ENCODE measurements around the gene GNA12. TPM values are rescaled to one million over a fixed set of nuclear protein-coding genes. Genes with fewer than 3 reads are reported as not detected.

The GNA12 gene
- total RNA-seq, 1 donor from 2014 or later = 67.2 TPM

DNA sequence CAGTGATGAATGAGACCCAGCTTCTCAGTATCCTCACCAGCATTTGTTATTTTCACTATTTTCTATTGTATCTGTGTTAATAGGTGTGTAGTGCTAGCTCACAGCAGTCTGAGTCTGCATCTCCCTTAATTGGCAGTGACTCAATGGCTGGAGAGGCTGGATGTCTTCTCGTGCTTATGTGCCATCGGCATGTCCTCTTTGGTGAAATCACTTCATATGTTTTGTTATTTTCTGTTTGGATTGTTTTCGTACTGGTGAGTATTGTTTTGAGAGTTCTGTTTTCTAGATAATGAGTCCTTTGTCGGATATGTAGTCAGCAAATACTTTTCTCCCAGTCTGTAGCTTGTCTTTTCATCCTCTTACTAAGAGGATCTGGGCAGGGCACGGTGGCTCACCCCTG, 90.0 kb downstream of the GNA12 start:
- Mint-ChIP-seq H3K4me3 (ENCODE audit: unreplicated experiment) (no peak overlapping the region), H3K9me3 (ENCODE audit: unreplicated experiment) (peaks cover 5% of the 10 kb centered on the region), H3K36me3 (ENCODE audit: low read depth, unreplicated experiment) (peaks cover 14% of the 10 kb centered on the region), H3K27me3 (ENCODE audit: low read depth, unreplicated experiment) (no peaks in the 10 kb centered on the region), H3K27ac (ENCODE audit: unreplicated experiment) (no peak overlapping the region), H3K4me1 (ENCODE audit: low read depth, unreplicated experiment) (peaks cover 36% of the 10 kb centered on the region)
- peaks cover 19% of the 10 kb centered on the region for H3K4me1 ChIP-seq (ENCODE audit: insufficient read depth, low read length)
- no peak overlapping the region for H3K4me2 ChIP-seq (ENCODE audit: low read length)
- H3K27me3 ChIP-seq (ENCODE audit: insufficient read depth, low read length) = no peaks in the 10 kb centered on the region
- TF ChIP-seq, protein P1, sequence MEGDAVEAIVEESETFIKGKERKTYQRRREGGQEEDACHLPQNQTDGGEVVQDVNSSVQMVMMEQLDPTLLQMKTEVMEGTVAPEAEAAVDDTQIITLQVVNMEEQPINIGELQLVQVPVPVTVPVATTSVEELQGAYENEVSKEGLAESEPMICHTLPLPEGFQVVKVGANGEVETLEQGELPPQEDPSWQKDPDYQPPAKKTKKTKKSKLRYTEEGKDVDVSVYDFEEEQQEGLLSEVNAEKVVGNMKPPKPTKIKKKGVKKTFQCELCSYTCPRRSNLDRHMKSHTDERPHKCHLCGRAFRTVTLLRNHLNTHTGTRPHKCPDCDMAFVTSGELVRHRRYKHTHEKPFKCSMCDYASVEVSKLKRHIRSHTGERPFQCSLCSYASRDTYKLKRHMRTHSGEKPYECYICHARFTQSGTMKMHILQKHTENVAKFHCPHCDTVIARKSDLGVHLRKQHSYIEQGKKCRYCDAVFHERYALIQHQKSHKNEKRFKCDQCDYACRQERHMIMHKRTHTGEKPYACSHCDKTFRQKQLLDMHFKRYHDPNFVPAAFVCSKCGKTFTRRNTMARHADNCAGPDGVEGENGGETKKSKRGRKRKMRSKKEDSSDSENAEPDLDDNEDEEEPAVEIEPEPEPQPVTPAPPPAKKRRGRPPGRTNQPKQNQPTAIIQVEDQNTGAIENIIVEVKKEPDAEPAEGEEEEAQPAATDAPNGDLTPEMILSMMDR (IDR thresholded peaks at IDR 0.05; ENCODE audit: insufficient read depth, low read depth, low read length) = no peak
- no peak for TF ChIP-seq EZH2 (IDR thresholded peaks at IDR 0.05; ENCODE audit: insufficient read depth, low read length)
- FAIRE-seq (no peak), DNase-seq (ENCODE audit: low read depth) (peak; percentile 39)
- peaks cover 14% of the 10 kb centered on the region for H4K20me1 ChIP-seq (ENCODE audit: insufficient read depth, low read length)
- H3K4me3 ChIP-seq (ENCODE audit: insufficient read depth, low read depth, low read length) = no peak overlapping the region
- no peaks in the 10 kb centered on the region for H3K36me3 ChIP-seq (ENCODE audit: insufficient read depth, low read length)
- H3K27ac ChIP-seq (ENCODE audit: low read depth, low read length) = no peak overlapping the region
- peak overlapping the region; percentile 0 for H3K9ac ChIP-seq (ENCODE audit: low read length)
- no peak overlapping the region for H2AFZ ChIP-seq (ENCODE audit: low read depth, low read length)
- peaks cover 38% of the 10 kb centered on the region for H3K79me2 ChIP-seq (ENCODE audit: insufficient read depth, low read length)
- H3K9me3 ChIP-seq (ENCODE audit: insufficient read depth, low read depth, low read length) = no peaks in the 10 kb centered on the region

- H3K9me3 Mint-ChIP-seq (ENCODE audit: unreplicated experiment) = peaks cover 3% of the 10 kb centered on the region
- no peak overlapping the region for H3K4me2 ChIP-seq (ENCODE audit: low read length)
- no peaks in the 10 kb centered on the region for H3K9me3 ChIP-seq (ENCODE audit: insufficient read depth, low read depth, low read length)
- H3K9ac ChIP-seq (ENCODE audit: low read length) = no peak overlapping the region
- no peaks in the 10 kb centered on the region for H3K27me3 Mint-ChIP-seq (ENCODE audit: low read depth, unreplicated experiment)
- H3K4me3 ChIP-seq (ENCODE audit: insufficient read depth, low read depth, low read length) = no peak overlapping the region
- H4K20me1 ChIP-seq (ENCODE audit: insufficient read depth, low read length) = peaks cover 14% of the 10 kb centered on the region
- TF ChIP-seq, protein P1 (IDR thresholded peaks at IDR 0.05; ENCODE audit: insufficient read depth, low read depth, low read length) = no peak
- TF ChIP-seq EZH2 (IDR thresholded peaks at IDR 0.05; ENCODE audit: insufficient read depth, low read length) = no peak
- peaks cover 38% of the 10 kb centered on the region for H3K79me2 ChIP-seq (ENCODE audit: insufficient read depth, low read length)
- H3K4me1 Mint-ChIP-seq (ENCODE audit: low read depth, unreplicated experiment) = peaks cover 29% of the 10 kb centered on the region
- H3K36me3 Mint-ChIP-seq (ENCODE audit: low read depth, unreplicated experiment) = peaks cover 9% of the 10 kb centered on the region
- DNase-seq (ENCODE audit: low read depth) (no peak), FAIRE-seq (no peak)
- H3K4me1 ChIP-seq (ENCODE audit: insufficient read depth, low read length) = peaks cover 12% of the 10 kb centered on the region
- no peak overlapping the region for H2AFZ ChIP-seq (ENCODE audit: low read depth, low read length)
- no peak overlapping the region for H3K27ac ChIP-seq (ENCODE audit: low read depth, low read length)
- H3K27me3 ChIP-seq (ENCODE audit: insufficient read depth, low read length) = no peaks in the 10 kb centered on the region
- no peak overlapping the region for H3K27ac Mint-ChIP-seq (ENCODE audit: unreplicated experiment)
- no peaks in the 10 kb centered on the region for H3K36me3 ChIP-seq (ENCODE audit: insufficient read depth, low read length)
- no peak overlapping the region for H3K4me3 Mint-ChIP-seq (ENCODE audit: unreplicated experiment)
These were observed 91.0 kb downstream of the GNA12 start for GRCh38 chr7:2753148-2753547.

- Histone ChIP-seq H3K27ac (ENCODE audit: low read depth, low read length) (no peak overlapping the region), H2AFZ (ENCODE audit: low read depth, low read length) (no peak overlapping the region), H4K20me1 (ENCODE audit: insufficient read depth, low read length) (peaks cover 14% of the 10 kb centered on the region), H3K4me1 (ENCODE audit: insufficient read depth, low read length) (peaks cover 3% of the 10 kb centered on the region), H3K4me2 (ENCODE audit: low read length) (no peak overlapping the region), H3K27me3 (ENCODE audit: insufficient read depth, low read length) (no peaks in the 10 kb centered on the region), H3K9me3 (ENCODE audit: insufficient read depth, low read depth, low read length) (no peaks in the 10 kb centered on the region), H3K36me3 (ENCODE audit: insufficient read depth, low read length) (no peaks in the 10 kb centered on the region), H3K79me2 (ENCODE audit: insufficient read depth, low read length) (peaks cover 38% of the 10 kb centered on the region), H3K9ac (ENCODE audit: low read length) (no peak overlapping the region), H3K4me3 (ENCODE audit: insufficient read depth, low read depth, low read length) (no peak overlapping the region)
- no peaks in the 10 kb centered on the region for H3K27me3 Mint-ChIP-seq (ENCODE audit: low read depth, unreplicated experiment)
- FAIRE-seq (no peak), DNase-seq (ENCODE audit: low read depth) (no peak)
- peaks cover 11% of the 10 kb centered on the region for H3K36me3 Mint-ChIP-seq (ENCODE audit: low read depth, unreplicated experiment)
- no peak overlapping the region for H3K4me3 Mint-ChIP-seq (ENCODE audit: unreplicated experiment)
- TF ChIP-seq EZH2 (IDR thresholded peaks at IDR 0.05; ENCODE audit: insufficient read depth, low read length) = no peak
- TF ChIP-seq, protein P1 (IDR thresholded peaks at IDR 0.05; ENCODE audit: insufficient read depth, low read depth, low read length) = no peak
- peaks cover 12% of the 10 kb centered on the region for H3K4me1 Mint-ChIP-seq (ENCODE audit: low read depth, unreplicated experiment)
- peaks cover 9% of the 10 kb centered on the region for H3K9me3 Mint-ChIP-seq (ENCODE audit: unreplicated experiment)
- H3K27ac Mint-ChIP-seq (ENCODE audit: unreplicated experiment) = no peak overlapping the region
These were observed 93.0 kb downstream of the GNA12 start for GRCh38 chr7:2751086-2751485.
